HG03045 (cell line): Measurements from ENCODE around the gene PLPP3.

Source experiments
- ATAC-seq: cut with Tn5 transposase; IDR thresholded peaks from one replicate; pipeline ENCODE4 v1.9.1; 2021; ENCODE audit warnings: mild to moderate bottlenecking, moderate library complexity; ENCODE audit not compliant: unreplicated experiment

The PLPP3 gene

GRCh38 chr1:56576880-56577405 lies 2.4 kb downstream of the PLPP3 start:
- ATAC-seq = no peak

- no peak for ATAC-seq
Observed at GRCh38 chr1:56575865-56576264, 3.5 kb downstream of the PLPP3 start.

- ATAC-seq = no peak
Observed at GRCh38 chr1:56574794-56575193, 4.6 kb downstream of the PLPP3 start.

GRCh38 chr1:56573311-56573710 lies 6.1 kb downstream of the PLPP3 start:
- no peak for ATAC-seq

GRCh38 chr1:56572334-56573050 lies 6.9 kb downstream of the PLPP3 start:
- ATAC-seq = no peak

GRCh38 chr1:56571448-56571847 lies 7.9 kb downstream of the PLPP3 start:
- ATAC-seq = no peak

- ATAC-seq = no peak
Observed at GRCh38 chr1:56570924-56571372, 8.4 kb downstream of the PLPP3 start.

GRCh38 chr1:56569661-56570060 lies 9.7 kb downstream of the PLPP3 start:
- no peak for ATAC-seq

GRCh38 chr1:56566994-56567393 lies 12.4 kb downstream of the PLPP3 start:
- no peak for ATAC-seq

GRCh38 chr1:56566061-56566744 lies 13.2 kb downstream of the PLPP3 start:
- no peak for ATAC-seq

- ATAC-seq = no peak
Observed at GRCh38 chr1:56564615-56565014, 14.7 kb downstream of the PLPP3 start.

GRCh38 chr1:56563568-56563967 lies 15.8 kb downstream of the PLPP3 start:
- ATAC-seq = no peak

GRCh38 chr1:56562891-56563452 lies 16.4 kb downstream of the PLPP3 start:
- no peak for ATAC-seq

- no peak for ATAC-seq
Observed at GRCh38 chr1:56561227-56562019, 17.9 kb downstream of the PLPP3 start.

GRCh38 chr1:56557746-56558145 lies 21.6 kb downstream of the PLPP3 start:
- ATAC-seq = no peak

- ATAC-seq = no peak
Observed at GRCh38 chr1:56555448-56555847, 23.9 kb downstream of the PLPP3 start.

- no peak for ATAC-seq
Observed at GRCh38 chr1:56553046-56553445, 26.3 kb downstream of the PLPP3 start.

- no peak for ATAC-seq
Observed at GRCh38 chr1:56552349-56552748, 27.0 kb downstream of the PLPP3 start.

GRCh38 chr1:56551691-56552090 lies 27.7 kb downstream of the PLPP3 start:
- ATAC-seq = no peak

- ATAC-seq = no peak
Observed at GRCh38 chr1:56550859-56551188, 28.5 kb downstream of the PLPP3 start.

GRCh38 chr1:56550138-56550858 lies 29.1 kb downstream of the PLPP3 start:
- no peak for ATAC-seq
